ENCODE measurements around the gene DHPS.

DNA sequence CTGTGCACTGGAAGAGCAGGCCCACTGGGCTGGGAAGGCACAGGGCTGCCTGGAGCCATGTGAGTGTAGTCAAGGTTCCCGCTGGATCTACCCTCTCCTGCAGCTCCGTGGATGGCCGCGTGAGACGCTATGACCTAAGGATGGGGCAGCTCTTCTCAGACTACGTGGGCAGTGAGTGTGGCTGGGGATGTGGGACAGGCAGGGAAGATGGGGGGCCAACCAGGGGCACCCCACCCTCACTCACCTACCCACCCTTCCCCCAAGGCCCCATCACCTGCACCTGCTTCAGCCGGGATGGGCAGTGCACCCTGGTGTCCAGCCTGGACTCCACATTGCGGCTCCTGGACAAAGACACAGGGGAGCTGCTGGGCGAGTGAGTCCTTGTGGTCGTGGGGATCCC, 8.9 kb downstream of the DHPS start:
- TF ChIP-seq POLR2AphosphoS5 (IDR thresholded peaks at IDR 0.05; ENCODE audit: low read depth) (no peak), GABPA (IDR thresholded peaks at IDR 0.05; ENCODE audit: low read depth) (no peak)
- TF ChIP-seq, protein P1, sequence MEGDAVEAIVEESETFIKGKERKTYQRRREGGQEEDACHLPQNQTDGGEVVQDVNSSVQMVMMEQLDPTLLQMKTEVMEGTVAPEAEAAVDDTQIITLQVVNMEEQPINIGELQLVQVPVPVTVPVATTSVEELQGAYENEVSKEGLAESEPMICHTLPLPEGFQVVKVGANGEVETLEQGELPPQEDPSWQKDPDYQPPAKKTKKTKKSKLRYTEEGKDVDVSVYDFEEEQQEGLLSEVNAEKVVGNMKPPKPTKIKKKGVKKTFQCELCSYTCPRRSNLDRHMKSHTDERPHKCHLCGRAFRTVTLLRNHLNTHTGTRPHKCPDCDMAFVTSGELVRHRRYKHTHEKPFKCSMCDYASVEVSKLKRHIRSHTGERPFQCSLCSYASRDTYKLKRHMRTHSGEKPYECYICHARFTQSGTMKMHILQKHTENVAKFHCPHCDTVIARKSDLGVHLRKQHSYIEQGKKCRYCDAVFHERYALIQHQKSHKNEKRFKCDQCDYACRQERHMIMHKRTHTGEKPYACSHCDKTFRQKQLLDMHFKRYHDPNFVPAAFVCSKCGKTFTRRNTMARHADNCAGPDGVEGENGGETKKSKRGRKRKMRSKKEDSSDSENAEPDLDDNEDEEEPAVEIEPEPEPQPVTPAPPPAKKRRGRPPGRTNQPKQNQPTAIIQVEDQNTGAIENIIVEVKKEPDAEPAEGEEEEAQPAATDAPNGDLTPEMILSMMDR (IDR thresholded peaks at IDR 0.05; ENCODE audit: insufficient read depth, low read length), result no peak
- TF ChIP-seq, protein P2, sequence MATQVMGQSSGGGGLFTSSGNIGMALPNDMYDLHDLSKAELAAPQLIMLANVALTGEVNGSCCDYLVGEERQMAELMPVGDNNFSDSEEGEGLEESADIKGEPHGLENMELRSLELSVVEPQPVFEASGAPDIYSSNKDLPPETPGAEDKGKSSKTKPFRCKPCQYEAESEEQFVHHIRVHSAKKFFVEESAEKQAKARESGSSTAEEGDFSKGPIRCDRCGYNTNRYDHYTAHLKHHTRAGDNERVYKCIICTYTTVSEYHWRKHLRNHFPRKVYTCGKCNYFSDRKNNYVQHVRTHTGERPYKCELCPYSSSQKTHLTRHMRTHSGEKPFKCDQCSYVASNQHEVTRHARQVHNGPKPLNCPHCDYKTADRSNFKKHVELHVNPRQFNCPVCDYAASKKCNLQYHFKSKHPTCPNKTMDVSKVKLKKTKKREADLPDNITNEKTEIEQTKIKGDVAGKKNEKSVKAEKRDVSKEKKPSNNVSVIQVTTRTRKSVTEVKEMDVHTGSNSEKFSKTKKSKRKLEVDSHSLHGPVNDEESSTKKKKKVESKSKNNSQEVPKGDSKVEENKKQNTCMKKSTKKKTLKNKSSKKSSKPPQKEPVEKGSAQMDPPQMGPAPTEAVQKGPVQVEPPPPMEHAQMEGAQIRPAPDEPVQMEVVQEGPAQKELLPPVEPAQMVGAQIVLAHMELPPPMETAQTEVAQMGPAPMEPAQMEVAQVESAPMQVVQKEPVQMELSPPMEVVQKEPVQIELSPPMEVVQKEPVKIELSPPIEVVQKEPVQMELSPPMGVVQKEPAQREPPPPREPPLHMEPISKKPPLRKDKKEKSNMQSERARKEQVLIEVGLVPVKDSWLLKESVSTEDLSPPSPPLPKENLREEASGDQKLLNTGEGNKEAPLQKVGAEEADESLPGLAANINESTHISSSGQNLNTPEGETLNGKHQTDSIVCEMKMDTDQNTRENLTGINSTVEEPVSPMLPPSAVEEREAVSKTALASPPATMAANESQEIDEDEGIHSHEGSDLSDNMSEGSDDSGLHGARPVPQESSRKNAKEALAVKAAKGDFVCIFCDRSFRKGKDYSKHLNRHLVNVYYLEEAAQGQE (IDR thresholded peaks at IDR 0.05; ENCODE audit: insufficient replicate concordance, low read depth), result no peak
